H9 (cell line): ENCODE data around the gene EN1. TPM values are rescaled to one million over a fixed set of nuclear protein-coding genes. Genes with fewer than 3 reads are reported as not detected.

Experiments used
- DNase-seq: peaks from one replicate; pipeline ENCODE4 v3.0.0-alpha.2; 2017
- H2AFZ ChIP-seq: one replicate; pipeline ENCODE4 v1.6.1; 2013; ENCODE audit warnings: mild to moderate bottlenecking, low read length, control low read depth, moderate library complexity
- H2AK5ac ChIP-seq: 2 replicates; pipeline ENCODE4 v1.6.1; 2013; ENCODE audit warnings: low read length, control low read depth, mixed read lengths; ENCODE audit not compliant: insufficient read length
- H2BK120ac ChIP-seq: one replicate; pipeline ENCODE4 v1.6.1; 2013; ENCODE audit warnings: low read depth, mild to moderate bottlenecking, low read length, control low read depth, inconsistent platforms; ENCODE audit not compliant: poor library complexity, severe bottlenecking
- H2BK12ac ChIP-seq: 2 replicates; pipeline ENCODE4 v1.6.1; 2013; ENCODE audit warnings: low read length, control low read depth, mixed read lengths, low read depth; ENCODE audit not compliant: insufficient read length
- H2BK15ac ChIP-seq: 2 replicates; pipeline ENCODE4 v1.6.1; 2013; ENCODE audit warnings: low read depth, low read length, control low read depth
- H2BK20ac ChIP-seq: one replicate; pipeline ENCODE4 v1.6.1; 2013; ENCODE audit warnings: low read depth, mild to moderate bottlenecking, low read length, control low read depth, inconsistent platforms; ENCODE audit not compliant: poor library complexity, severe bottlenecking
- H2BK5ac ChIP-seq: 2 replicates; pipeline ENCODE4 v1.6.1; 2013; ENCODE audit warnings: low read length, control low read depth, mixed read lengths; ENCODE audit not compliant: insufficient read length
- H3K14ac ChIP-seq: 2 replicates; pipeline ENCODE4 v1.6.1; 2013; ENCODE audit warnings: low read length, control low read depth; ENCODE audit not compliant: insufficient read depth
- H3K18ac ChIP-seq: 2 replicates; pipeline ENCODE4 v1.6.1; 2013; ENCODE audit warnings: low read depth, mild to moderate bottlenecking, mixed read lengths, low read length, control low read depth; ENCODE audit not compliant: insufficient read length
- H3K23ac ChIP-seq: 2 replicates; pipeline ENCODE4 v1.6.1; 2013; ENCODE audit warnings: low read length, control low read depth, mixed read lengths, low read depth; ENCODE audit not compliant: insufficient read length
- H3K23me2 ChIP-seq: 2 replicates; pipeline ENCODE4 v1.6.1; 2013; ENCODE audit warnings: low read depth, mild to moderate bottlenecking, mixed read lengths, low read length, control low read depth; ENCODE audit not compliant: insufficient read length, poor library complexity, severe bottlenecking
- H3K27ac ChIP-seq: 2 replicates; pipeline ENCODE4 v1.5.1; 2013; ENCODE audit warnings: low read length, control low read depth, mixed read lengths, low read depth; ENCODE audit not compliant: insufficient read length
- H3K27me3 ChIP-seq: 2 replicates; pipeline ENCODE4 v1.6.1; 2013; ENCODE audit warnings: low read length, control low read depth, inconsistent platforms; ENCODE audit not compliant: insufficient read depth
- H3K4ac ChIP-seq: 2 replicates; pipeline ENCODE4 v1.6.1; 2013; ENCODE audit warnings: low read depth, mild to moderate bottlenecking, control low read depth, inconsistent platforms, low read length, moderate library complexity
- H3K4me1 ChIP-seq: 2 replicates; pipeline ENCODE4 v1.6.1; 2013; ENCODE audit warnings: low read length, control low read depth, inconsistent platforms; ENCODE audit not compliant: insufficient read depth
- H3K4me2 ChIP-seq: 2 replicates; pipeline ENCODE4 v1.6.1; 2013; ENCODE audit warnings: low read length, control low read depth, mixed read lengths; ENCODE audit not compliant: insufficient read length, insufficient read depth
- H3K56ac ChIP-seq: 2 replicates; pipeline ENCODE4 v1.6.1; 2013; ENCODE audit warnings: low read depth, mild to moderate bottlenecking, mixed read lengths, low read length, control low read depth; ENCODE audit not compliant: insufficient read length
- H3K79me1 ChIP-seq: 2 replicates; pipeline ENCODE4 v1.6.1; 2013; ENCODE audit warnings: low read depth, mild to moderate bottlenecking, moderate library complexity, low read length, control low read depth, inconsistent platforms; ENCODE audit not compliant: insufficient read depth, poor library complexity, severe bottlenecking
- H3K79me2 ChIP-seq: 2 replicates; pipeline ENCODE4 v1.6.1; 2013; ENCODE audit warnings: low read length, control low read depth, inconsistent platforms; ENCODE audit not compliant: insufficient read depth
- H3K9ac ChIP-seq: 2 replicates; pipeline ENCODE4 v1.6.1; 2013; ENCODE audit warnings: low read length, control low read depth, mixed read lengths; ENCODE audit not compliant: insufficient read length; ENCODE audit errors: extremely low read depth
- H3K9me3 ChIP-seq: one replicate; pipeline ENCODE4 v1.6.1; 2013; ENCODE audit warnings: low read depth, low read length, inconsistent platforms; ENCODE audit not compliant: control insufficient read depth
- H3T11ph ChIP-seq: one replicate; pipeline ENCODE4 v1.6.1; 2013; ENCODE audit warnings: mild to moderate bottlenecking, low read length, control low read depth, inconsistent platforms
- H4K20me1 ChIP-seq: one replicate; pipeline ENCODE4 v1.6.1; 2013; ENCODE audit not compliant: control insufficient read depth, insufficient read length, insufficient read depth
- H4K5ac ChIP-seq: 2 replicates; pipeline ENCODE4 v1.6.1; 2013; ENCODE audit warnings: low read depth, mild to moderate bottlenecking, mixed read lengths, low read length, control low read depth; ENCODE audit not compliant: insufficient read length
- H4K8ac ChIP-seq: replicated peaks from 2 replicates; pipeline ENCODE4 v1.6.1; 2013; ENCODE audit warnings: low read length, control low read depth, mixed read lengths, low read depth; ENCODE audit not compliant: insufficient read length
- H4K91ac ChIP-seq: 2 replicates; pipeline ENCODE4 v1.6.1; 2013; ENCODE audit warnings: low read depth, mild to moderate bottlenecking, moderate library complexity, mixed read lengths, low read length, control low read depth; ENCODE audit not compliant: insufficient read length
- H3K27ac Mint-ChIP-seq, 3 experiments: 2 replicates in 2 of 3; 3 replicates in 1 of 3; pipeline ENCODE4 v1.8.0; 2020 to 2021; ENCODE audit warnings: mixed read lengths in 3 of 3, mild to moderate bottlenecking in 1 of 3, moderate library complexity in 1 of 3
- H3K27me3 Mint-ChIP-seq: 2 replicates; pipeline ENCODE4 v1.8.0; 2021; ENCODE audit warnings: low read depth, mild to moderate bottlenecking, moderate library complexity, mixed read lengths
- H3K36me3 Mint-ChIP-seq, 3 experiments: 2 replicates in 2 of 3; 3 replicates in 1 of 3; pipeline ENCODE4 v1.8.0; 2020 to 2021; ENCODE audit warnings: low read depth in 3 of 3, mixed read lengths in 3 of 3; ENCODE audit not compliant: insufficient read depth in 1 of 3
- H3K4me1 Mint-ChIP-seq, 2 experiments: 2 replicates each; pipeline ENCODE4 v1.8.0; 2020; ENCODE audit warnings: mixed read lengths in 2 of 2
- H3K4me3 Mint-ChIP-seq, 2 experiments: 2 replicates in 1 of 2; 3 replicates in 1 of 2; pipeline ENCODE4 v1.8.0; 2020 to 2021; ENCODE audit warnings: mild to moderate bottlenecking in 2 of 2, mixed read lengths in 2 of 2, moderate library complexity in 1 of 2
- H3K9me3 Mint-ChIP-seq, 2 experiments: 2 replicates in 1 of 2; 3 replicates in 1 of 2; pipeline ENCODE4 v1.8.0; 2020; ENCODE audit warnings: mild to moderate bottlenecking in 2 of 2, mixed read lengths in 2 of 2, moderate library complexity in 1 of 2
- WGBS: extraction: QIAGEN DNeasy Blood & Tissue Kit; methylation state at CpG from one replicate; pipeline ENCODE4 v1.1.7; 2013; ENCODE audit warnings: missing lambda C conversion rate, low lambda C conversion rate, mixed read lengths; ENCODE audit not compliant: insufficient read length; ENCODE audit errors: extremely low coverage; 5-methylcytosine and 5-hydroxymethylcytosine counted together
- total RNA-seq: library from RNA; stranded (reverse); gene quantifications from 2 replicates; pipeline ENCODE4 v1.2.1, GENCODE V29; 2021
- TF ChIP-seq, protein P1 (sequence below): fragments of 200-600 bp; sonication (generic); conservative IDR thresholded peaks from 3 replicates; pipeline ENCODE4 v1.8.0; 2021; ENCODE audit warnings: antibody characterized with exemption, mild to moderate bottlenecking

The EN1 gene
- total RNA-seq, 1 experiment from 2014 or later: not detected

DNA sequence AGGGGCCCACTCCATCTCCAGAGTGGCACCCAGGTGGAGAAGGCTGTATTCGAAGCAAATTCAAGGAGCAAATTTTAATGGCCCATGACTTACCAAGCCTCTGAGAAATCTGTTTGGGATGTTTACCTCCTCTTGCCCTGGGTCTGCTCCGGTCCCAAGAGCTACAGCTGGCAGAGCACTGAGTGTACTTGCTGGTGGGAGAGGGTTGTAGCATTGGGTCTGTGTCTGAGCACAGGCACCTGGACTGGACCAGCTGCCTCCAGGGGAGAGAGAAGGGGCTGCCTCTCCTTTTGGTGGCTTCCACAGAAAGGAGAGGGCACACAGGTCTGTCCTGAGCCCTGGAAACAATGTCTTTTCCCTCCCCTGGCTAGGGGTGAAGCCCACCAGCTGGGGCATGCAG, 9.8 kb downstream of the EN1 start:
- H2AFZ ChIP-seq: no peak overlapping the region
- H3K27ac ChIP-seq: no peak overlapping the region
- no peak overlapping the region for H2AK5ac ChIP-seq
- no peak overlapping the region for H3K18ac ChIP-seq
- H3K4me1 ChIP-seq: no peaks in the 10 kb centered on the region; the same call in 1 of the 2 replicates
- DNase-seq: peak; percentile 11
- TF ChIP-seq, protein P1, sequence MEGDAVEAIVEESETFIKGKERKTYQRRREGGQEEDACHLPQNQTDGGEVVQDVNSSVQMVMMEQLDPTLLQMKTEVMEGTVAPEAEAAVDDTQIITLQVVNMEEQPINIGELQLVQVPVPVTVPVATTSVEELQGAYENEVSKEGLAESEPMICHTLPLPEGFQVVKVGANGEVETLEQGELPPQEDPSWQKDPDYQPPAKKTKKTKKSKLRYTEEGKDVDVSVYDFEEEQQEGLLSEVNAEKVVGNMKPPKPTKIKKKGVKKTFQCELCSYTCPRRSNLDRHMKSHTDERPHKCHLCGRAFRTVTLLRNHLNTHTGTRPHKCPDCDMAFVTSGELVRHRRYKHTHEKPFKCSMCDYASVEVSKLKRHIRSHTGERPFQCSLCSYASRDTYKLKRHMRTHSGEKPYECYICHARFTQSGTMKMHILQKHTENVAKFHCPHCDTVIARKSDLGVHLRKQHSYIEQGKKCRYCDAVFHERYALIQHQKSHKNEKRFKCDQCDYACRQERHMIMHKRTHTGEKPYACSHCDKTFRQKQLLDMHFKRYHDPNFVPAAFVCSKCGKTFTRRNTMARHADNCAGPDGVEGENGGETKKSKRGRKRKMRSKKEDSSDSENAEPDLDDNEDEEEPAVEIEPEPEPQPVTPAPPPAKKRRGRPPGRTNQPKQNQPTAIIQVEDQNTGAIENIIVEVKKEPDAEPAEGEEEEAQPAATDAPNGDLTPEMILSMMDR: no peak
- no peak overlapping the region for H2BK5ac ChIP-seq
- H3K9me3 ChIP-seq: no peaks in the 10 kb centered on the region
- H3T11ph ChIP-seq: no peak overlapping the region
- no peak overlapping the region for H3K23ac ChIP-seq
- no peak overlapping the region for H3K9ac ChIP-seq
- H3K23me2 ChIP-seq: peaks cover 12% of the 10 kb centered on the region
- Mint-ChIP-seq H3K4me1 (peaks cover 35 to 61% of the 10 kb centered on the region in 2 experiments), H3K9me3 (peaks cover 3 to 18% of the 10 kb centered on the region in 2 experiments; a peak in 3 of 5 replicates), H3K4me3 (no peak overlapping the region), H3K27ac (no peak overlapping the region), H3K36me3 (peaks cover 0 to 6% (median 0%) of the 10 kb centered on the region in 3 experiments; a peak in 2 of 7 replicates), H3K27me3 (peaks cover 100% of the 10 kb centered on the region)
- H4K20me1 ChIP-seq: no peaks in the 10 kb centered on the region
- no peak overlapping the region for H4K8ac ChIP-seq
- no CpG with 5 or more reads among the region's 2 CpGs for WGBS
- H3K4me2 ChIP-seq: no peak overlapping the region
- H4K91ac ChIP-seq: no peak overlapping the region
- no peak overlapping the region for H4K5ac ChIP-seq
- H3K4ac ChIP-seq: no peak overlapping the region
- peaks cover 98% of the 10 kb centered on the region for H3K27me3 ChIP-seq
- no peak overlapping the region for H2BK12ac ChIP-seq
- H3K79me1 ChIP-seq: no peaks in the 10 kb centered on the region
- no peak overlapping the region for H3K56ac ChIP-seq
- no peak overlapping the region for H2BK15ac ChIP-seq
- H3K14ac ChIP-seq: no peak overlapping the region
- H2BK20ac ChIP-seq: no peak overlapping the region
- no peaks in the 10 kb centered on the region for H3K79me2 ChIP-seq
- no peak overlapping the region for H2BK120ac ChIP-seq
